Subcutaneous abdominal adipose tissue (tissue), 5 donors: ENCODE data around the gene PDZD4.

ENCODE experiments used
- H3K27ac ChIP-seq: one replicate; pipeline ENCODE4 v1.7.0; 2013; ENCODE audit warnings: low read depth, mild to moderate bottlenecking, inconsistent platforms, low read length, moderate library complexity
- H3K27me3 ChIP-seq, 5 donors: one replicate each; pipeline ENCODE4 v1.7.0; 2013; ENCODE audit warnings: low read length in 5 of 5, inconsistent platforms in 1 of 5; ENCODE audit not compliant: control insufficient read depth in 5 of 5, insufficient read depth in 4 of 5
- H3K36me3 ChIP-seq, 5 donors: one replicate each; pipeline ENCODE4 v1.7.0; 2013; ENCODE audit warnings: low read length in 5 of 5; ENCODE audit not compliant: control insufficient read depth in 5 of 5, insufficient read depth in 5 of 5
- H3K4me1 ChIP-seq, 5 donors: one replicate each; pipeline ENCODE4 v1.7.0; 2013; ENCODE audit warnings: low read length in 5 of 5, mild to moderate bottlenecking in 3 of 5, moderate library complexity in 1 of 5; ENCODE audit not compliant: control insufficient read depth in 5 of 5, insufficient read depth in 5 of 5
- H3K4me3 ChIP-seq, 5 donors: one replicate each; pipeline ENCODE4 v1.7.0; 2013; ENCODE audit warnings: low read length in 5 of 5, low read depth in 1 of 5
- H3K9ac ChIP-seq, 5 donors: one replicate each; pipeline ENCODE4 v1.7.0; 2013; ENCODE audit warnings: low read length in 5 of 5, mild to moderate bottlenecking in 4 of 5, moderate library complexity in 3 of 5
- H3K9me3 ChIP-seq, 5 donors: one replicate each; pipeline ENCODE4 v1.7.0; 2013; ENCODE audit warnings: low read length in 5 of 5; ENCODE audit not compliant: control insufficient read depth in 5 of 5
- donor health status: healthy.
- donor health status: healthy.
- donor health status: healthy.
- donor health status: healthy.
- donor health status: healthy.

Gene PDZD4

GRCh38 chrX:153801669-153802068 is 28.7 kb downstream of the PDZD4 start:
- Histone ChIP-seq H3K27ac (no peak overlapping the region), H3K9ac (no peak overlapping the region), H3K9me3 (peaks cover 0 to 21% (median 4%) of the 10 kb centered on the region in 5 donors), H3K4me3 (no peak overlapping the region), H3K4me1 (peaks cover 0 to 10% (median 5%) of the 10 kb centered on the region in 5 donors), H3K36me3 (peaks cover 0 to 27% (median 19%) of the 10 kb centered on the region in 5 donors), H3K27me3 (peaks cover 4 to 22% (median 13%) of the 10 kb centered on the region in 5 donors)

DNA sequence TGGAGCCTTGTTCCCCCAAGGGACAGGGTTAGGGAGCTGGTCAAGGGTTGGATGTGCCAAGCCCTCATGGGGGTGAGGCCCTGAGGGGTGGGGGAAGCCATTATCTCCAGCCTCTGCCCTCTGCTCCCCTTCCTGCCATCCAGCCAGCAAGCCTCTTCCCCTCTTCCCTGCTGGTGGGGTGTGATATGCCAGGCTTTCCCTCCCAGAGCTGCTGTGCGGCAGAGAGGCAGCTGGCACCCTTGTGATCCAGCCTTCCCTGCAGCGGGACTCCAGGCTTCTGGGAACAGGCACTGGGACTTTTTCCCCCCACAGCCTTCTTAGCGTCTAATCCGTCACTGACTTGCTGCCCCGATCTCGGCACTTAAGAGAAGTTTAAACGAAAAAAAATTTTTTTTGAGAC is 29.6 kb downstream of the PDZD4 start:
- peaks cover 2 to 14% (median 5%) of the 10 kb centered on the region in 5 donors for H3K27me3 ChIP-seq
- H3K4me3 ChIP-seq: no peak overlapping the region
- no peak overlapping the region for H3K9ac ChIP-seq
- H3K4me1 ChIP-seq: peaks cover 0 to 16% (median 9%) of the 10 kb centered on the region in 5 donors
- peaks cover 0 to 29% (median 19%) of the 10 kb centered on the region in 5 donors for H3K36me3 ChIP-seq
- H3K9me3 ChIP-seq: peaks cover 0 to 27% (median 6%) of the 10 kb centered on the region in 5 donors
- H3K27ac ChIP-seq: no peak overlapping the region

DNA sequence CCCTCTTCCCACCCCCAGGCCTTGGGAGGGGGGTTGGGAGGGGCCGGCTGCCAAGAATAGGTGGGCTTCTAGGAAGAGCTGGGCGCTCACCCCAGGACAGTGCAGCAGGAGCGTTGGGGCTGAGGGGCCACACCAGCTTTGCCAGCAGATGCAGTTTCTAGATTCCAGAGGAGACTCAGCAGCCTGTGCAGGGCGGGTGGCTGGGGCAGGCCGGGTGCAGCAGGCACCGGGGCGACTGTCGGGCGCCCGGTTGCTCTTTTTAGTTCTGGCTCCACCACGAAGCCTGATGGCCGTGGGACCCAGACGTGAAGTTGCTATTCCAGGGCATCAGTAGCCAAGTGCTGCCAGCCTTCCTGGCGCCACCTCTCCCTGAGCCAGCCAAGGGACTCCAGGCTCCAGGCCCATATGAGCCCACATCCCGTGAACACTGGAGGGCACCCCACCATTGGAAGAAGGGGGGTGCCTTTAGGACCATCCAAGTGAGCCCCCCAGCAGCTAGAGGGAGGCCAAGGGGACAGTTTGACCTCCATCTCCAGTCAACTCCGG is 30.1 kb downstream of the PDZD4 start:
- H3K4me1 ChIP-seq: peaks cover 0 to 21% (median 14%) of the 10 kb centered on the region in 5 donors
- H3K27me3 ChIP-seq: peaks cover 2 to 11% (median 3%) of the 10 kb centered on the region in 5 donors
- H3K4me3 ChIP-seq: no peak overlapping the region
- H3K9ac ChIP-seq: no peak overlapping the region
- H3K36me3 ChIP-seq: peaks cover 0 to 29% (median 19%) of the 10 kb centered on the region in 5 donors
- H3K9me3 ChIP-seq: peaks cover 0 to 32% (median 8%) of the 10 kb centered on the region in 5 donors
- H3K27ac ChIP-seq: no peak overlapping the region

DNA sequence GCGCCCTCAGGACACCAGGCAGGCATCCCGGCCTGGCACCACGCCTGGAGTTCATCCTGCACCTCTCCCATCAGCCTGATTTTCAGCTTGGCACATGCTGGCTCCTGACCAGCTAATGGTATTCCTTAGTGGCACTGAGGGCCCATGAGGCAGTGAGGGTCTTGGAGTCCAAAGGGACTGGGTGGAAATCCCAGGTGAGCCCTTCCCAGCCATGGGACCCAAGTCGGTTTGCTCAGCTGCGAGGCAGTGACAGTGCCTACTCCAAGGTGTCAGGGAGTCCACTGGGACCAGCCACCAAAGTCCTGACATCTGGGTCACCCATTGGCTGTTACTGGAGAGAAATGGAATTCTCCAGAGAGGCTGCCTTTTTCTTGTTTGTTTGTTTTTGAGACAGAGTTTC is 31.0 kb downstream of the PDZD4 start:
- Histone ChIP-seq H3K4me1 (peaks cover 0 to 28% (median 20%) of the 10 kb centered on the region in 5 donors), H3K4me3 (no peak overlapping the region)

GRCh38 chrX:153797415-153798015 is 32.8 kb downstream of the PDZD4 start:
- H3K27ac ChIP-seq: no peak overlapping the region
- peaks cover 0 to 29% (median 19%) of the 10 kb centered on the region in 5 donors for H3K36me3 ChIP-seq
- H3K9me3 ChIP-seq: peaks cover 0 to 35% (median 23%) of the 10 kb centered on the region in 5 donors
- no peak overlapping the region for H3K9ac ChIP-seq
- H3K4me1 ChIP-seq: peaks cover 0 to 40% (median 30%) of the 10 kb centered on the region in 5 donors
- no peak overlapping the region for H3K4me3 ChIP-seq
- peaks cover 2 to 9% (median 3%) of the 10 kb centered on the region in 5 donors for H3K27me3 ChIP-seq

More for the DNA sequence above, 31.0 kb downstream of the PDZD4 start:
- peaks cover 0 to 29% (median 19%) of the 10 kb centered on the region in 5 donors for H3K36me3 ChIP-seq
- peaks cover 2 to 11% (median 3%) of the 10 kb centered on the region in 5 donors for H3K27me3 ChIP-seq
- peaks cover 0 to 41% (median 14%) of the 10 kb centered on the region in 5 donors for H3K9me3 ChIP-seq
- H3K9ac ChIP-seq: no peak overlapping the region
- no peak overlapping the region for H3K27ac ChIP-seq

DNA sequence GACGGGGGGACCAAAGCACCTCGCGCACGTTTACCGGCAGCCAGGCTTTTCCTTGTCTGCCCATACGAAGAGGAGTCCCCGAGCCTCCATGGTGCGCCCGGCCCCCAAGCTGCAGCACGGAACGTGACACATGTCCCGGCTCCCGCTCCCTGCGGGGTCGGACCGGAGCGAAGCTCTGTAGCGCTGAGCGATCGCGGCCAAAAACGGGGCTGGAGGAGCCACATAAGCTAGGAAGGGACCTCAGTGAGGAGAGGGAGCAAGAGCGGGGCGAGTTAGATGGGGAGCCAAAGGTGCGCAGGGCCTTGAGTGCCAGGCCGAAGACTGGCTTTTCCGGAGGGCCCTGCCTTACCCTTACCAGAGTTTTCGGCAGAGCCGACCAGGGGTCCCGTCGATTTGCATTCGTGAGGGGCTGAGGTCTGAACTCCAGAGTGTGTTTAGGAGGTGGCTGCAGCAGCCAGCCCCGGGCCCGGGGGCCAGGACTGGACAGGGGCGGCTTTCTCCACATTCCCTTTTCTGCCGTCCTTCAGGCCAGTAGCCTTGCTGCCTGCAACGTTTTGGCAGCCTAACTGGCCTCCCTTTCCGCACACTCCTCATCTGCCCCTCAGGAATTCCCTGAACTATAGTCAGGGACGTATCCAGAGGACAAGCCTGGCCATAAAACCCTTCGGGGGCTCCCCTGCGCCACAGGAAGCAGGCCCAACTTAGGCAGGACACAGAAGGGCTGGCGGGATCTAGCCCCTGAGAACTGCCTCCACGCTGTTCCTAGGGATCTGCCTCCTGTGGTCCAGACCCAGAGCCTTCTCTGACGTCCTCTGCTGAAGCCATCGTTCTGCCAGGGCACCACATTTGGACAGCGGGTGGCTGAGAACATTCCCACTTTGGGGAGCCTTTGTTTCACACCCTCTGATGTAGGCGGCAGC is 35.2 kb downstream of the PDZD4 start:
- peak overlapping the region; percentile 78 for H3K27ac ChIP-seq
- H3K9me3 ChIP-seq: peaks cover 0 to 35% (median 20%) of the 10 kb centered on the region in 5 donors
- H3K36me3 ChIP-seq: peaks cover 0 to 32% (median 19%) of the 10 kb centered on the region in 5 donors
- H3K27me3 ChIP-seq: peaks cover 0 to 14% (median 3%) of the 10 kb centered on the region in 5 donors
- H3K4me1 ChIP-seq: peaks cover 0 to 50% (median 41%) of the 10 kb centered on the region in 5 donors
- peak overlapping the region; percentile 52 to 83 (median 62) for H3K4me3 ChIP-seq
- H3K9ac ChIP-seq: peak overlapping the region in 4 of 5 donors; percentile 49 to 76 (median 64)

GRCh38 chrX:153794018-153794896 is 36.1 kb downstream of the PDZD4 start, which contains the start of the genes IDH3G and SSR4:
Gene IDH3G, minus strand, starts transcription at chrX:153794375. Its CDS starts 49 bp downstream, at chrX:153794326.
Gene SSR4, plus strand, starts transcription at chrX:153794668. Its CDS starts 20 bp downstream, at chrX:153794688.
- peak within 1 kb of the TSS; percentile 78 for H3K27ac ChIP-seq
- H3K4me1 ChIP-seq: peaks cover 0 to 50% (median 38%) of the 10 kb centered on the region in 5 donors
- peak within 1 kb of the TSS in 4 of 5 donors; percentile 72 to 81 (median 78) for H3K9ac ChIP-seq
- H3K9me3 ChIP-seq: peaks cover 0 to 35% (median 20%) of the 10 kb centered on the region in 5 donors
- H3K27me3 ChIP-seq: peaks cover 0 to 14% (median 3%) of the 10 kb centered on the region in 5 donors
- H3K4me3 ChIP-seq: peak within 1 kb of the TSS; percentile 52 to 84 (median 72)
- H3K36me3 ChIP-seq: peaks cover 0 to 38% (median 24%) of the 10 kb centered on the region in 5 donors

- H3K27me3 ChIP-seq: peaks cover 0 to 10% (median 3%) of the 10 kb centered on the region in 5 donors
- peaks cover 0 to 35% (median 20%) of the 10 kb centered on the region in 5 donors for H3K9me3 ChIP-seq
- peaks cover 0 to 50% (median 38%) of the 10 kb centered on the region in 5 donors for H3K4me1 ChIP-seq
- peak overlapping the region in 4 of 5 donors; percentile 71 to 81 (median 78) for H3K9ac ChIP-seq
- H3K4me3 ChIP-seq: peak overlapping the region; percentile 52 to 84 (median 72)
- H3K36me3 ChIP-seq: peaks cover 0 to 35% (median 22%) of the 10 kb centered on the region in 5 donors
- H3K27ac ChIP-seq: peak overlapping the region; percentile 78
These were observed 37.1 kb downstream of the PDZD4 start for GRCh38 chrX:153793291-153793690.
